K562 (cell line): ENCODE data around the gene SLC2A2. TPM values are rescaled to one million over a fixed set of nuclear protein-coding genes. Genes with fewer than 3 reads are reported as not detected.

Experiments
- CTBP1 ChIP-seq: fragments of 450-650 bp; IDR thresholded peaks from 2 replicates; pipeline ENCODE4 v1.6.1; 2016; ENCODE audit warnings: borderline replicate concordance
- KDM5B ChIP-seq: fragments of 200-600 bp; sonication (generic); IDR thresholded peaks from 2 replicates; pipeline ENCODE4 v1.6.1; 2012; ENCODE audit warnings: low read depth, mild to moderate bottlenecking, moderate library complexity, low read length, control low read depth, inconsistent platforms; ENCODE audit not compliant: insufficient replicate concordance
- YBX1 ChIP-seq: fragments of 450-650 bp; IDR thresholded peaks from 2 replicates; pipeline ENCODE4 v1.7.1; 2016; ENCODE audit warnings: mild to moderate bottlenecking
- ZNF263 ChIP-seq: sonication (generic); formaldehyde crosslinking; IDR thresholded peaks from 2 replicates; pipeline ENCODE4 v1.8.0; 2022; ENCODE audit warnings: mild to moderate bottlenecking, missing genetic modification reagents, borderline replicate concordance
- polyA plus RNA-seq, 8 experiments: library from polyadenylated mRNA; depleted of rRNA in 4 of 8; stranded (reverse) in 5 of 8; unstranded in 3 of 8; fragments of >200 nt; fragmentation: Nextera tagmentation in 2 of 8; fragmentation: Illumina TruSeq in 1 of 8; extraction: Ambion mirVana in 2 of 8; extraction: Trizol in 1 of 8; gene quantifications; 2 replicates each; pipeline versions ENCODE4 v1.2.1 to v1.2.3, GENCODE V29; 2011 to 2014; ENCODE audit warnings: inconsistent platforms in 1 of 8, missing spikeins in 1 of 8
- total RNA-seq, 7 experiments: library from RNA; depleted of rRNA in 6 of 7; stranded (reverse); fragments of >200 nt in 6 of 7; fragmentation: Illumina TruSeq in 2 of 7; extraction: Trizol in 2 of 7; gene quantifications; 2 replicates each; pipeline versions ENCODE4 v1.2.1 to v1.2.3, GENCODE V29; 2011 to 2021; ENCODE audit warnings: low replicate concordance in 1 of 7
- TF ChIP-seq, protein P1 (sequence below): fragments of 450-650 bp; IDR thresholded peaks from 2 replicates; pipeline ENCODE4 v1.6.1; 2016; ENCODE audit warnings: mild to moderate bottlenecking, moderate library complexity
- TF ChIP-seq, protein P2 (sequence below), 2 experiments: fragments of 450-650 bp in 1 of 2; IDR thresholded peaks; 2 replicates each; pipeline ENCODE4 v1.6.1; 2011 to 2017; ENCODE audit warnings: low read depth in 2 of 2, antibody characterized with exemption in 1 of 2, borderline replicate concordance in 1 of 2, low read length in 1 of 2, mild to moderate bottlenecking in 1 of 2, mixed read lengths in 1 of 2; ENCODE audit not compliant: control insufficient read depth in 1 of 2
- TF ChIP-seq, protein P3 (sequence below): fragments of 450-650 bp; IDR thresholded peaks from 2 replicates; pipeline ENCODE4 v1.6.1; 2016
- TF ChIP-seq, protein P4 (sequence below): fragments of 450-650 bp; conservative IDR thresholded peaks from 2 replicates; pipeline ENCODE4 v1.6.1; 2016; ENCODE audit warnings: missing genetic modification characterization, low read depth, mild to moderate bottlenecking, control low read depth, missing compliant biosample characterization

SLC2A2 gene
- total and polyA plus RNA-seq, 9 of the 15 experiments (the other 6 are each of a cell fraction or from before 2014, with no cell fraction given) = 0.18 TPM; not detected in 8

DNA sequence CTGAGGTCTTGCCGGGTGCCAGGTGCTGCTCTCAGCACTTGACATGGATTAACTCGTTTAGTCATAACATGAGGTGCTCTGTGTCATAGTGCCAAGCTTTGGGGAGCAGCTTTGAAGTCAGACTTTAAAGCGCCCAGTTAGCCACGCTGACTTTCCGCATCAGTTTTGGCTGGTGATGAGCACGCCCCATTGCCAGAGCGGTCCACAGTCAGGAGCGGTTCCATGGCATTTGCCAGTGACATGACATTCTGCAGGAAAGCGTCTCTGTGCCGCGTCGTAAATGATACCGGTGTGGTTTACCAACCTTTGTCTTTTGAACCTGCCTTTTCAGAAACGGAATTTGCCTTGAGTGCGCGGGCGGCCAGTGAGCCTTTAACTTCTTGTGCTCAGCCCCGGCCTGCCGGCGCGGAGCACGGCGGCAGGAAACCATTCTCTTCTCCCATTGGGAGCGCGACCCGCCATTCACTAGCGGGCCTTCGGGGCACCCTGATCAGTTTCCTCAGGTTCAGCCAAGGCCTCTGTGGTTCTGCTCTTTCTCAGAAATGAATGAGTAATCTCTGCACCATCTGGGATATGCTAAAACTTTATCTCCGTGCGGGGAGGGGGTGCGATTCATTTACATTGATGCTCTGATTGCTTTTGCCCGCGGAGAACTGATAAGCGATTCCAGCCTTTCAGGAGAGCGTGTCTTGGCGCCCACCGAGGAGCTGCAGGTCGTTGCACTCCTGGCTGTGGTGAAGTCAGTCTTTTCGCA lies 1.7 kb upstream of the SLC2A2 start (continued):
- TF ChIP-seq, protein P1, sequence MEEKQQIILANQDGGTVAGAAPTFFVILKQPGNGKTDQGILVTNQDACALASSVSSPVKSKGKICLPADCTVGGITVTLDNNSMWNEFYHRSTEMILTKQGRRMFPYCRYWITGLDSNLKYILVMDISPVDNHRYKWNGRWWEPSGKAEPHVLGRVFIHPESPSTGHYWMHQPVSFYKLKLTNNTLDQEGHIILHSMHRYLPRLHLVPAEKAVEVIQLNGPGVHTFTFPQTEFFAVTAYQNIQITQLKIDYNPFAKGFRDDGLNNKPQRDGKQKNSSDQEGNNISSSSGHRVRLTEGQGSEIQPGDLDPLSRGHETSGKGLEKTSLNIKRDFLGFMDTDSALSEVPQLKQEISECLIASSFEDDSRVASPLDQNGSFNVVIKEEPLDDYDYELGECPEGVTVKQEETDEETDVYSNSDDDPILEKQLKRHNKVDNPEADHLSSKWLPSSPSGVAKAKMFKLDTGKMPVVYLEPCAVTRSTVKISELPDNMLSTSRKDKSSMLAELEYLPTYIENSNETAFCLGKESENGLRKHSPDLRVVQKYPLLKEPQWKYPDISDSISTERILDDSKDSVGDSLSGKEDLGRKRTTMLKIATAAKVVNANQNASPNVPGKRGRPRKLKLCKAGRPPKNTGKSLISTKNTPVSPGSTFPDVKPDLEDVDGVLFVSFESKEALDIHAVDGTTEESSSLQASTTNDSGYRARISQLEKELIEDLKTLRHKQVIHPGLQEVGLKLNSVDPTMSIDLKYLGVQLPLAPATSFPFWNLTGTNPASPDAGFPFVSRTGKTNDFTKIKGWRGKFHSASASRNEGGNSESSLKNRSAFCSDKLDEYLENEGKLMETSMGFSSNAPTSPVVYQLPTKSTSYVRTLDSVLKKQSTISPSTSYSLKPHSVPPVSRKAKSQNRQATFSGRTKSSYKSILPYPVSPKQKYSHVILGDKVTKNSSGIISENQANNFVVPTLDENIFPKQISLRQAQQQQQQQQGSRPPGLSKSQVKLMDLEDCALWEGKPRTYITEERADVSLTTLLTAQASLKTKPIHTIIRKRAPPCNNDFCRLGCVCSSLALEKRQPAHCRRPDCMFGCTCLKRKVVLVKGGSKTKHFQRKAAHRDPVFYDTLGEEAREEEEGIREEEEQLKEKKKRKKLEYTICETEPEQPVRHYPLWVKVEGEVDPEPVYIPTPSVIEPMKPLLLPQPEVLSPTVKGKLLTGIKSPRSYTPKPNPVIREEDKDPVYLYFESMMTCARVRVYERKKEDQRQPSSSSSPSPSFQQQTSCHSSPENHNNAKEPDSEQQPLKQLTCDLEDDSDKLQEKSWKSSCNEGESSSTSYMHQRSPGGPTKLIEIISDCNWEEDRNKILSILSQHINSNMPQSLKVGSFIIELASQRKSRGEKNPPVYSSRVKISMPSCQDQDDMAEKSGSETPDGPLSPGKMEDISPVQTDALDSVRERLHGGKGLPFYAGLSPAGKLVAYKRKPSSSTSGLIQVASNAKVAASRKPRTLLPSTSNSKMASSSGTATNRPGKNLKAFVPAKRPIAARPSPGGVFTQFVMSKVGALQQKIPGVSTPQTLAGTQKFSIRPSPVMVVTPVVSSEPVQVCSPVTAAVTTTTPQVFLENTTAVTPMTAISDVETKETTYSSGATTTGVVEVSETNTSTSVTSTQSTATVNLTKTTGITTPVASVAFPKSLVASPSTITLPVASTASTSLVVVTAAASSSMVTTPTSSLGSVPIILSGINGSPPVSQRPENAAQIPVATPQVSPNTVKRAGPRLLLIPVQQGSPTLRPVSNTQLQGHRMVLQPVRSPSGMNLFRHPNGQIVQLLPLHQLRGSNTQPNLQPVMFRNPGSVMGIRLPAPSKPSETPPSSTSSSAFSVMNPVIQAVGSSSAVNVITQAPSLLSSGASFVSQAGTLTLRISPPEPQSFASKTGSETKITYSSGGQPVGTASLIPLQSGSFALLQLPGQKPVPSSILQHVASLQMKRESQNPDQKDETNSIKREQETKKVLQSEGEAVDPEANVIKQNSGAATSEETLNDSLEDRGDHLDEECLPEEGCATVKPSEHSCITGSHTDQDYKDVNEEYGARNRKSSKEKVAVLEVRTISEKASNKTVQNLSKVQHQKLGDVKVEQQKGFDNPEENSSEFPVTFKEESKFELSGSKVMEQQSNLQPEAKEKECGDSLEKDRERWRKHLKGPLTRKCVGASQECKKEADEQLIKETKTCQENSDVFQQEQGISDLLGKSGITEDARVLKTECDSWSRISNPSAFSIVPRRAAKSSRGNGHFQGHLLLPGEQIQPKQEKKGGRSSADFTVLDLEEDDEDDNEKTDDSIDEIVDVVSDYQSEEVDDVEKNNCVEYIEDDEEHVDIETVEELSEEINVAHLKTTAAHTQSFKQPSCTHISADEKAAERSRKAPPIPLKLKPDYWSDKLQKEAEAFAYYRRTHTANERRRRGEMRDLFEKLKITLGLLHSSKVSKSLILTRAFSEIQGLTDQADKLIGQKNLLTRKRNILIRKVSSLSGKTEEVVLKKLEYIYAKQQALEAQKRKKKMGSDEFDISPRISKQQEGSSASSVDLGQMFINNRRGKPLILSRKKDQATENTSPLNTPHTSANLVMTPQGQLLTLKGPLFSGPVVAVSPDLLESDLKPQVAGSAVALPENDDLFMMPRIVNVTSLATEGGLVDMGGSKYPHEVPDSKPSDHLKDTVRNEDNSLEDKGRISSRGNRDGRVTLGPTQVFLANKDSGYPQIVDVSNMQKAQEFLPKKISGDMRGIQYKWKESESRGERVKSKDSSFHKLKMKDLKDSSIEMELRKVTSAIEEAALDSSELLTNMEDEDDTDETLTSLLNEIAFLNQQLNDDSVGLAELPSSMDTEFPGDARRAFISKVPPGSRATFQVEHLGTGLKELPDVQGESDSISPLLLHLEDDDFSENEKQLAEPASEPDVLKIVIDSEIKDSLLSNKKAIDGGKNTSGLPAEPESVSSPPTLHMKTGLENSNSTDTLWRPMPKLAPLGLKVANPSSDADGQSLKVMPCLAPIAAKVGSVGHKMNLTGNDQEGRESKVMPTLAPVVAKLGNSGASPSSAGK = no peak
- TF ChIP-seq, protein P2, sequence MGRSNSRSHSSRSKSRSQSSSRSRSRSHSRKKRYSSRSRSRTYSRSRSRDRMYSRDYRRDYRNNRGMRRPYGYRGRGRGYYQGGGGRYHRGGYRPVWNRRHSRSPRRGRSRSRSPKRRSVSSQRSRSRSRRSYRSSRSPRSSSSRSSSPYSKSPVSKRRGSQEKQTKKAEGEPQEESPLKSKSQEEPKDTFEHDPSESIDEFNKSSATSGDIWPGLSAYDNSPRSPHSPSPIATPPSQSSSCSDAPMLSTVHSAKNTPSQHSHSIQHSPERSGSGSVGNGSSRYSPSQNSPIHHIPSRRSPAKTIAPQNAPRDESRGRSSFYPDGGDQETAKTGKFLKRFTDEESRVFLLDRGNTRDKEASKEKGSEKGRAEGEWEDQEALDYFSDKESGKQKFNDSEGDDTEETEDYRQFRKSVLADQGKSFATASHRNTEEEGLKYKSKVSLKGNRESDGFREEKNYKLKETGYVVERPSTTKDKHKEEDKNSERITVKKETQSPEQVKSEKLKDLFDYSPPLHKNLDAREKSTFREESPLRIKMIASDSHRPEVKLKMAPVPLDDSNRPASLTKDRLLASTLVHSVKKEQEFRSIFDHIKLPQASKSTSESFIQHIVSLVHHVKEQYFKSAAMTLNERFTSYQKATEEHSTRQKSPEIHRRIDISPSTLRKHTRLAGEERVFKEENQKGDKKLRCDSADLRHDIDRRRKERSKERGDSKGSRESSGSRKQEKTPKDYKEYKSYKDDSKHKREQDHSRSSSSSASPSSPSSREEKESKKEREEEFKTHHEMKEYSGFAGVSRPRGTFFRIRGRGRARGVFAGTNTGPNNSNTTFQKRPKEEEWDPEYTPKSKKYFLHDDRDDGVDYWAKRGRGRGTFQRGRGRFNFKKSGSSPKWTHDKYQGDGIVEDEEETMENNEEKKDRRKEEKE (IDR thresholded peaks at IDR 0.05; ENCODE audit: borderline replicate concordance in 1 of 2, control insufficient read depth in 1 of 2, low read depth in 2 of 2, low read length in 1 of 2) = no peak
- TF ChIP-seq, protein P3, sequence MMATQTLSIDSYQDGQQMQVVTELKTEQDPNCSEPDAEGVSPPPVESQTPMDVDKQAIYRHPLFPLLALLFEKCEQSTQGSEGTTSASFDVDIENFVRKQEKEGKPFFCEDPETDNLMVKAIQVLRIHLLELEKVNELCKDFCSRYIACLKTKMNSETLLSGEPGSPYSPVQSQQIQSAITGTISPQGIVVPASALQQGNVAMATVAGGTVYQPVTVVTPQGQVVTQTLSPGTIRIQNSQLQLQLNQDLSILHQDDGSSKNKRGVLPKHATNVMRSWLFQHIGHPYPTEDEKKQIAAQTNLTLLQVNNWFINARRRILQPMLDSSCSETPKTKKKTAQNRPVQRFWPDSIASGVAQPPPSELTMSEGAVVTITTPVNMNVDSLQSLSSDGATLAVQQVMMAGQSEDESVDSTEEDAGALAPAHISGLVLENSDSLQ = peak; percentile 85
- no peak for TF ChIP-seq KDM5B
- TF ChIP-seq, protein P4, sequence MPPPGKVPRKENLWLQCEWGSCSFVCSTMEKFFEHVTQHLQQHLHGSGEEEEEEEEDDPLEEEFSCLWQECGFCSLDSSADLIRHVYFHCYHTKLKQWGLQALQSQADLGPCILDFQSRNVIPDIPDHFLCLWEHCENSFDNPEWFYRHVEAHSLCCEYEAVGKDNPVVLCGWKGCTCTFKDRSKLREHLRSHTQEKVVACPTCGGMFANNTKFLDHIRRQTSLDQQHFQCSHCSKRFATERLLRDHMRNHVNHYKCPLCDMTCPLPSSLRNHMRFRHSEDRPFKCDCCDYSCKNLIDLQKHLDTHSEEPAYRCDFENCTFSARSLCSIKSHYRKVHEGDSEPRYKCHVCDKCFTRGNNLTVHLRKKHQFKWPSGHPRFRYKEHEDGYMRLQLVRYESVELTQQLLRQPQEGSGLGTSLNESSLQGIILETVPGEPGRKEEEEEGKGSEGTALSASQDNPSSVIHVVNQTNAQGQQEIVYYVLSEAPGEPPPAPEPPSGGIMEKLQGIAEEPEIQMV (tag) = no peak
- no peak for TF ChIP-seq YBX1
- peak; percentile 24; the same call in 1 of the 2 replicates for TF ChIP-seq CTBP1
- no peak for TF ChIP-seq ZNF263 (CRISPR knock-in tag)
